GM21515 (cell line): ENCODE data around the gene UACA.
"Not testable (repeated sequence)": the region's sequence is repeated elsewhere in the genome, so short reads cannot be mapped to it uniquely, and the experiment has no call there.

Experiments
- ATAC-seq: cut with Tn5 transposase; IDR thresholded peaks from one replicate; pipeline ENCODE4 v1.9.1; 2021; ENCODE audit not compliant: unreplicated experiment

Gene UACA

GRCh38 chr15:70632491-70633102 lies 130.8 kb downstream of the UACA start:
- no peak for ATAC-seq

DNA sequence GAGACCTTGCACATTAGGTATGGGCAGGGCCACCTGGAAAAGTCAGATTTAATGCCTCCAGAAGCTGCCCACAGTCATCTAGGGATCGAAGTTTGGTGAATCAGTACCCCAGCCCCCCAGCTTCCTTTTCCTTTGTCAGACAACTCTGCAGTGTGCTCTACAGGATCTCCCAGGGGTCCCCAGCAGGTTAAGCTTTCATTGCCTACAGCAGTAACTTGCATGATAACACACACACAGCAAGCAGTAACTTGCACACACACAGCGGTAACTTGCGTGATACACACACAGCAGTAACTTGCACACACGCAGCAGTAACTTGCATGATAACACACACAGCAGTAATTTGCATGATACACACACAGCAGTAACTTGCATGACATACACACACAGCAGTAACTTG lies 131.3 kb downstream of the UACA start:
- ATAC-seq, result no peak

DNA sequence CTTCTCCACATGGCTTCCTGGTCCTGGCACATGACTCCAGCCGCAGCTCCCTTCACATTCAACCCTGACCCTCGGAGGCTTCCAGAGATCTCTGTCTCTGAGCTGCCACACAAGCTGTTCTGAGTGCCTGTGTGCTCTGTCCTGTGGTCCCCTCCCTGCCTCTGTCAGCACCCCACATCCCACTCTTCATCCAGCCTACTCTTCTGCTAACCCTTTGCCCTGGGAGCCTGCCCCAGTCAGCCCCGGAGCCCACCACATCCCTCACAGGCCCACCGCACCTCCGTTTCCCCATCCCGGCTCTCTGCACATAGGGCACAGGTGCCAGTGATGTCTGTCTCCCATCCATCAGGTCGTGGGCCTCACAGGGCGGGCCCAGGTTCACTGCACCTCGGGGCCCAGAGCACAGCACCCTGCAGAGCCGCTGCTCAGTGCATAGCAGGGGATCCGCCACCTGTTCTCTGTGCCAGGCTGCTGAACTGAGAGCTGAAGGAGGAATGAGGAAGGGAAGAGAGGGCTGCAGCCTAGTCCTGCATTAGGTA lies 133.6 kb downstream of the UACA start:
- ATAC-seq, result no peak

GRCh38 chr15:70628549-70628896 lies 134.8 kb downstream of the UACA start:
- no peak for ATAC-seq

DNA sequence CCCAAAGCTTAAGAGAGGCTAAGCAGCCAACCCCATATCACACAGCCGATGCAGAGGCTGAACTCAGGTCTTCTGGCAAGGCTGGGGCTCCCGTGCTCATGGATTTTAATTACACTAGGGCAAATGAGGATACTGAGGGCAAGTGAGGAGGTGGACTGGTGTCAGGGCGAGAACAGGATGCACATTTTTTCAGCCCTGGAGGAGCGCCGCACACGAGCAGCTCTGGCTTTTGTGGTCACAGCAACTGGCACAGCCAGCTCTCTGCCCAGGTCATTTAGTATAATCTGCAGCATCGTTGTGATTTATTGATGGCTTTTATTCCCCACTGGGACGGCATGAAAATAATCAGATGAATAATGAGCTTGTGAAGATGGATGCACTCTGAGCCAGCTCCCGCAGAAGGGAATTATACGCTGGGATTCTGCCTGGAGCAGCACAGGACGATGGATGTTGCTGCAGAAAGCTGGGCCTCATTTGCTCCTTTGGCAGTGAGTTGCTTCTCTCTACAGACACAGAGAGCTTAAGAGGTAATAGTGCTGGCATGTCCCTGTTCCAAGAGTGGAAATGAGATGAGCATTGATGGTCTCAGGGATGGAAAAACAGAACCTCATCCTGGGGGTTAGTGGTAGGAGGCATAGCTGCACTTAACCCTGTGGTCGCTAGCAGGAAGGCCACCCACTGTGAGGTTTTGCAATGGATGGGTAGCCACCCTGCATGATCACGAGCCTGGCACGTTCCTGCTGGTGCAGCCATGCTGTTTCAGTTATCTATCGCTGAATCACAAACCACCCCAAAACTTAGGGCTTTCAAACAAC lies 135.4 kb downstream of the UACA start:
- ATAC-seq, result no peak

GRCh38 chr15:70627322-70627721 lies 136.0 kb downstream of the UACA start:
- ATAC-seq, result no peak

DNA sequence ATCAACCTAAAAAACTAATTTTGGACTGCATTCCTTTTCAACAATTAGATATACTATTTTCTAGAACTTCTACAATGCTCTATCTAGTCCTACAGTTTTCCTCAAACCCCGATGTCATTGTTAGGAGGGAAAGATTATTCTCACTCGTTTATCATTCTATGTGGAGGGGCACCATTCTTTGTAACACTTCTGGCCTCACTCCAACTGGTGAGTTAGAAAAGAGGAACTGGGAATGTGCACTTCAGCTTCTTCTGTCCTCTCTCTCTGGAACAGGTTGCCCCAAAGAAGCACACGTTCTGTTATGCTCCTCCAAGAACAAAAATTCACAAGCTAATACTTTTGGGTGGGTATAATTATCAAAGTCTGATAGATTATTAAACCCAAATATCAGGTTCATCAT lies 137.9 kb downstream of the UACA start:
- no peak for ATAC-seq

GRCh38 chr15:70625011-70625410 lies 138.3 kb downstream of the UACA start:
- ATAC-seq, result no peak

- no peak for ATAC-seq
Measured at GRCh38 chr15:70618929-70619328, 144.4 kb downstream of the UACA start.

- ATAC-seq, result no peak
Measured at GRCh38 chr15:70617911-70618287, 145.5 kb downstream of the UACA start.

DNA sequence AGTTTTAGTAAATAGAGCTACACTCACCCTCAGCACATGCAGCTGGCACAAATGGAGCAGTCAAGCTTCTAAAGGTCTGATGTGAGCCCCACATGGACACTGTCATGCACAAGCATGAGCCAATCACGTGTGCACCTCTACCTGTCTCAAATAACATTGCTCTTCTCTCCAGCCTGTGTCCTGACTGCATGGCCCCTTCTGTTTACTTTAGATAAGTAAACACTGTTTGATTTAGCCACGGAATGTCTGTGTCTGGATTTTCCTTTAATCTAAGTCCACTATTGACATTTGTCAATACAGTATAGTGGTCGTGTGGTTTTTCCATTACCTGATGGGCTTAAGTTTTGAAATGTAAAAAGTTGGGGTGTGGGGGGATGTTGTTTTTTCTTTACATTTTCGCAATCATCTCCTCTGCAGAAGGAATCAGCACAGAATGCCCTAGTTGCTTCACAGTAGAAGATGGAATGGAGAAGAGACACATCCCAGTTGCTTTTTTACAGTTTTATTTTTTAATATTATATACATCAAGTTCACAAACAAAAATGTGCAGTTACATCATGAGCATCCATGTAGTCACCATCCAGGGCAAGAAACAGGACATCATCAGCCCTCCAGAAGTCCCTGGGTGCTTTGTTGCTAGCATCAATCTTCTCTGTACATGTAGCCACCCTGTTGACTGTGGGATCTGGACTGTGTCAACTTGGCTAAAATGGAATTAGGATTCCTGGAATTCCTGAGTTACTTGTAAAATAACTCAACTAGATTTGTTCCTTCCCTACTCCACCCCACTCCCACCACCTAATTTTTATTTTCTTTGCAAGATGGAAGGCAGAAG lies 146.1 kb downstream of the UACA start:
- no peak for ATAC-seq

DNA sequence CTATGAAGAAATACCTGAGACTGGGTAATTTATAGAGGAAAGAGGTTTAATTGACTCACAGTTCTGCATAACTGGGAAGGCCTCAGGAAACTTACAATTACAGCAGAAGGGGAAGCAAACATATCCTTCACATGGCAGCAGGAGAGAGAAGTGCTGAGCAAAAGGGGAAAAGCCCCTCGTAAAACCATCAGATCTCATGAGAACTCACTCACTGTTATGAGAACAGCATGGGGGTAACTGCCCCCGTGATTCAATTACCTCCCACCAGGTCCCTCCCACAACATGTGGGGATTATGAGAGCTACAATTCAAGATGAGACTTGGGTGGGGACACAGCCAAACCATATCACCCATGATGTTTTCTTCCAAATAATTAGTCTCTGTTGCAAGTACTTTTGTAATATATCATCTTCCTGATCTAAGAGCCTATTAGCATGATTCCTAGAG lies 147.0 kb downstream of the UACA start:
- ATAC-seq, result not testable (repeated sequence)

DNA sequence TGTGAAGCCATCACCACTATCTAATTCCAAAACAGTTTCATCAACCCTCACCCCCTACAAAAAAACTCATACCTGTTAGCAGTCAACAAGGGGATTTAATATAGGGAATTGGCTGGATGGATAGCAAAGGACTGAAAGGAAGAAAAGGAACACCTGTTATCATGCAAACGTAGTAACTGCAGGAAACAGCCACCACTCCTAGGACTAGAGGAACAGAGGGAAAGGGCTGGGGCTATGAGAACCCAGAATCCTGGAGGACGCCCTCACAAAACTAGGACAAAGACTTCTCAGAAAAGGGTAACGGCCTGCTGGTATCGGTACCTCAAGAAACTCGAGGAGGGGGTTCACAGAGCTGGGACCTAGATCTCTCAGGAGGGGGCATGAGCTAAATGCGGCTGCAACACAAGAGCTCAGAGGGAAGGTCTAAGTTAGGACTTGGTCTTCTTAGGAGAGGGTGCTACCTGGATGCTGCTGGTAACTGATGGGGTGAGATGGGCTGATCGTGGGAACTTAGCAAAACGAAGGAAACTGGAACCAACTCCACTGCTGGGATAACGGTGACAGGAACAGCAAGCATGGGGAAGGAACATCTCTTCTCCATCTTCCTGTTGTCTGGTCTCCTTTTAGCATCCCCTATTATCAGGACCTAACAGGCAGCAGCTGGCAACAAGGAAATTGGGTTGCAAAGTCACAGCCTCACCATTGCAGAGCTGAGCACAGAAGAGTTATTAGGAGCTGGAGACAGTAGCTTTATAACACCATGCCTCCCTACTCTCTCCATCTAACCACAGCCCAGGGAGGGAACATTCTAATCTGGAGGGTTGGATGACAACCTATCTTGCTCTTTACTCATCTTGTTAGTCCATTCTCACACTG lies 147.7 kb downstream of the UACA start:
- ATAC-seq, result no peak

GRCh38 chr15:70614221-70614620 lies 149.1 kb downstream of the UACA start:
- ATAC-seq, result no peak

DNA sequence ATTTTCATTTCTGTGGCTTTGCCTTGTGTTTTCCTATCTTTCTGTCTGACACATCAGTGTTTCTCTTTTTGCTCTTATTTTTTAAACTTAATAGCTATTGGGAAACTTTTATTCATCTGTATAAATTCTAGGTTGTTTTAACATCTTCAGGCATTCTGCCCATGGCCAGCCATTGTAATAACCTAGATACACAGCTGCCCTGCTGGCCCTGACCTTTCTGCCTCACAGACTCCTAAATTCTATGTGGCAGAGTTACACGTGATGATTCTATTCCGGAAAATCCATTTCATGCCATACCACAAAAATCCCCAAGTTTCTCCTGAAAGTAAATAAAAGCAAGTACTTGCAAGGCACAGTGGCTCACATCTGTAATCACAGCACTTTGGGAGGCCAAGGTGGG lies 150.1 kb downstream of the UACA start:
- ATAC-seq, result no peak

DNA sequence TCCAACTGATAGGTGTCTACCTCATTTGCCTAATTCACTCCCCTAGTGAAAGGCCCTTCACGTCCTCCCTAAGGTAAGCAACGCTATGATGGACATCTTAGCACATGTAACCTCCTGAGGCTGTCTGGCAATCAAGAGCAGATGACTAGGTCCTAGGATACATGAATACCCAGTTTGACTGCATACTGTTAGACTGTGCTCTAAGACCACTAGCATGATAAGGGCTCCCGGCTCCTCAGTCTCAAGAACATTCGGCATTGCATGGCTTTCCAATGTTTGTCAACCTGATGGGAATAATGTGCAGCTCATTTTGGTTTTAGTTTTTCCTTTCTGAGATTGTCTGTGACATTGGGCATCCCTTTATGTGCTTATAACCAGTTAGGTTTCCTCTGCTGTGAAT lies 152.1 kb downstream of the UACA start:
- ATAC-seq, result no peak

GRCh38 chr15:70610541-70610940 lies 152.8 kb downstream of the UACA start:
- no peak for ATAC-seq

DNA sequence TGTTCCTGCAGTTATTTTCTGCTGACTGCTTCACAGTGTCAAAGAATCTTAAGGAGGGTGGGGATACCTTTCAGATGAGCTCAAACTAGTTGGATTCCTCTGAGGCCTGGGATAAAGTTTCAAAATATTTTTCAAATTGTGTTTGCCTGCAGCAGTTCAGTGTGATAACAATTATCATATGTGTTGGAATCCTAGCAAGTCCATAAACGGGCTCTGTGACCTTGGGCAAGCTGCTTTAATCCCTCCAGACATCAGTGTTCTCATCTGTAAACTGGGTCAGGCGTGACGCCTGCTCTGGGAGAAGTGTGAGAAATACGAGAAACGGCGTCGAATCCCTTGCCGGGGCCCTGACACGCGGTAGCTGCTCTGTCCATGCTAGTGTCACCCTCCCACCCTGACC lies 153.5 kb downstream of the UACA start:
- ATAC-seq, result no peak

GRCh38 chr15:70608144-70608543 lies 155.2 kb downstream of the UACA start:
- ATAC-seq, result no peak

- ATAC-seq, result no peak
Measured at GRCh38 chr15:70605606-70606410, 157.6 kb downstream of the UACA start.
